GM19397 (cell line): ENCODE measurements around the gene WNT3A.

Experiments
- ATAC-seq: cut with Tn5 transposase; IDR thresholded peaks from one replicate; pipeline ENCODE4 v1.9.1; 2021; ENCODE audit warnings: mild to moderate bottlenecking, moderate library complexity; ENCODE audit not compliant: unreplicated experiment

Gene WNT3A

DNA sequence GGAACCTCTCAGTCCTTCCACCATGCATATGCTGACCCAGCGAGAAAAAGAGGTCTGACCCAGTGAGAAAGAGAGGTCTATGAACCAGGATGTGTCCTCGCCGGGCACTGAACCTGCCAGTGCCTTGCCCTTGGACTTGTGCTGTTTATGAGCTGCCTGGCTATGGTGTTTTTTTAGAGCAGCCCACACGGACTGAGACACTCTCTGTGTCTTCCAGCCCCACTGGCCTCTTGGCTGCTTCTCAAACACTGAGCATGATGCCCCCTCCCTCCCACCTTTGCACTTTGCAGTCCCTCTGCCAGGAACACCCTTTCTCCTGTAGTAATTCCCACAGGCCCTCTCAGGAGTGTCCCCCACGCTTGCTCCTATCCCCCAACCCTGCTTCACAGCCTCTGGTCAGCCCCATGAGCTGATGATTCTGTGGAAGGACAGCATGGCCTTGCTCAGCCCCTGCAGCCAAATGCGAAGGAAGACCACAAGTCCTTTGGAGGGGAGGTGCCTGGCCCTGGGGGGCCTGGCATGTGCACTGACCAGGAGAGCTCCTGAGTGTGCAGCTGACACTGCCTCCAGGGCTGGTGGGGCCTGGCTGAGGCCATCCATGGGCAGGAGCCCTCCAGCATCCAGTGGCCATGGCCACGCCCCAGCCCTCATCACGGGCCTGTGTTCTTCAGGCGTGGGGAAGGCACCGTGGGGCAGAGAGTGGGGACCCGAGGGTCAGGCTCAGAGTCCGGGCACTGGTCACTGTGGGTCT is 23.8 kb downstream of the WNT3A start:
- no peak for ATAC-seq

DNA sequence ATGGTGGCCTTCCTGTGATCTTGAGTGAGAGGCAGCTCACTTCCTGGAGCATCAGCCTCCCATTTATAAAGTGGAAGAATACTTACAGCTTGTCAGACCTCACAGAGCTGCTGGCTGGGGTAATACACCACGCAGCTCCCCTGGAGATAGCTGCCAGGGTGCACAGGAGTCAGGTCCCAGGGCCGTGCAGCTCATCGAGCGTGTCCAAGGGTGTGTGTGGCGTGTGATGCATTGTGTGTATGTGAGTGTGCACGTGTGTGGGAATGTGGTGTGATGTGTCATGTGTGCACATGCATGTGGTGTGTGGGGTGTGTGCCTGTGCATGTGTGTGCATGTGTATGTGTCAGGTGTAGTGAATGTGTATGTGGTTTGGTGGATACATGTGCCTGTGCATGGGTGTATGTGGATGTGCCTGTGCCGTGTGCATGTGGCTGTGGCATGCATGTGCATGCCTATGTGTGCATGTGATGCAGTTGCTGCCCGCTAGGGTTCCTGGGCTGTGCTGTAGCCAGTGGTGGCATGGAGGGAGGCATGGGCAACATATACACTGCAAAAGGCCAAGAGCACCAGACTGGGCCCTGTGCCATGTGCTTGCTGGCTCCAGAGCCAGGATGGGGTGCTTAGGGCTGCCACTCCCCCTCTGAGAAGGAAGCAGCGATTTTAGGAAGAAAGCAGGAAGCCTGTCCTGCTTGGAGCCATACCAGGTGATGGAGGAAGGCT is 24.6 kb downstream of the WNT3A start:
- ATAC-seq, result no peak

DNA sequence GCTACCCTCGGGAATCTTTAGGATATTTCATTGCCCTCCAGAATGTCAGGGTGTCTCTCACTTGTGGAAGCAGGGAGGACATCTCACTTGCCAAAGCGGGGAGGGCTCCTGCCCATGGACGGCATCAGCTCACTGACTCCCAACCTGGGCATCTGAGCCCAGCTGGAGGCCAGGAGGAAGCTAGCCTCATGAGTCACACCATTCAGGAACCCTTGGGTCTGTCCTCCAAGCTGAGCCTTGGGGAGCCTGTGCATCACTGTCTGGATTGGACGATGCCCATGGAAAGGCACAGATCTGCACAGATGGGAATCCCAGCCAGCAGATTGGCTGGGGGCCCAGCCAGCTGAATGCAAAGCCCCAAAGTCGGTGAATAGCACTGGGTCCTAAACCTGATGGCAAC is 25.2 kb downstream of the WNT3A start:
- ATAC-seq, result no peak

DNA sequence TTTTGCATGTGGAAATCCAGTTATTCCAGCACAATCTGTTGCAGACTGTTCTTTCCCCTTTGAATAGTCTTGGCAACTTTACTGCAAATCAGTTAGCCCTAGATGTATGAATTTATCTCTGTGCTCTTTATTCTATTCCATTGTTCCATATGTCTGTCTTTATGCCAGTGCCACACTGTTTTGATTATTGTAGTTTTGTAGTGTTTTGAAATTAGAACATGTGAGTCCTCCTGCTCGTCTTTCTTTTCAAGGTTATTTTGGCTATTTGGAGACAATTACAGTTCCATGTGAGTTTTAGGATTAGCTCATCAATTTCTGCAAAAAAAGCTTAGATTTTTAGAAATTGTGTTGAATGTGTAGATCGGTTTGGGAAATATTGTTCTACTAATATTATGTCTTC is 26.6 kb downstream of the WNT3A start:
- no peak for ATAC-seq

DNA sequence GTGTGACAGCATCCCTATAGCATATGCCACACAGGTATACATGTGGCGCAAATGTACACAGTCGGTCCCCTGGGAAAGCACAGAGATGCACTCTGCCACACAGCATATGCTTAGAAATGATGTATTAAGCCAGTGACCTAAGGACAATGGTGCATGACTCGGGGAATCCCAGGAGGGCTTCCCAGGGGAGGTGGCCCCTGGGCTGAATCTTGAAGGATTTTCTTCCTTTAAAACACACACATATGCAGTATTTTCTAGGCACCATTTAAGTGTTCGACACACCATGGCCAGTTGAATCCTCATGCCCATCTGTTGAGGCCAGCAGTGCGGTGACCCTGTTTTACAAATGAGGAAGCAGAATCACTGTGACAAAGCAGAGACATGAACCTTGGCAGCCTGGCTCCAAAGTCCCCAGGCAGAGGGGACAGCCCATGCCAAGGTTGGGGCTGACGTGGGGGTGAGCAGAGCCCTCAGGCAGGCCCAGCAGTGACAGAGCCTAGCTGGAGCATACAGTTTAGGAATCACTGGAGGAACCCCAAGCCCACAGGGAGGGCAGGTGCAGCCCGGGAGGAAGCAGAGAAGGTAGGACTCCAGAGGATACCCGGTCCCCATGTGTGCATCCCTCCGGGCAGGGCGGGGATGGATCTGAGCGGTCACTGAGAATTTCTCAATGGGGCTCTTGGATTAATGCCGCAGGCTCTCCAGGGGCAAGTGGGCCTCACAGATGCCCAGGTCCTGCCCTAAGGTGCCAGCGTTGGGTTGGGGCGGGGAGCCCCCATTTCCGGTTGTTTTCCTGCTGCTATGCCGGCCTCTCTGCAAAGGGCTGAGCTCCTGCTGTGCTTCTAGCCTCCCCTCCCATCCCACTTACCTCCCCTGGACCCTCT is 28.4 kb downstream of the WNT3A start:
- ATAC-seq, result no peak

DNA sequence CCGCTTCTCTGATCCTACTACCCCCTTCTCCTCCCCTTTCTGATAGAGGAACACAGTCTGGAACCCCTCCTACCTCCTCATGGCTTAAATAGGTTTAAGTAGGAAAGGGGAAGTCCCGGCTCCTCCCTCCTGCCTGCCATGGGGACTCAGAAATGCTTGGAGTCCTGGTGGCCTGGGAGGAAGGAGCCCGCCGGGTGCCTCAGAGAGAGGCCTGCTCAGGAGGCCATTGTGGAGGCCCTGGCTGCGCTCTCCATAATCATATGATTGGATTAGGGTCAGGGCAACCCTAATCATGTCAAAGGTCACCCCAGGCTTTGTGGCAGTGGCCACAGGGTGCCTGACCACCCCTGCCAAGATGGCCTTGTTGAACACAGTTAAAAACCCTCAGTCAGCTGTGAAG is 29.0 kb downstream of the WNT3A start:
- ATAC-seq, result no peak

DNA sequence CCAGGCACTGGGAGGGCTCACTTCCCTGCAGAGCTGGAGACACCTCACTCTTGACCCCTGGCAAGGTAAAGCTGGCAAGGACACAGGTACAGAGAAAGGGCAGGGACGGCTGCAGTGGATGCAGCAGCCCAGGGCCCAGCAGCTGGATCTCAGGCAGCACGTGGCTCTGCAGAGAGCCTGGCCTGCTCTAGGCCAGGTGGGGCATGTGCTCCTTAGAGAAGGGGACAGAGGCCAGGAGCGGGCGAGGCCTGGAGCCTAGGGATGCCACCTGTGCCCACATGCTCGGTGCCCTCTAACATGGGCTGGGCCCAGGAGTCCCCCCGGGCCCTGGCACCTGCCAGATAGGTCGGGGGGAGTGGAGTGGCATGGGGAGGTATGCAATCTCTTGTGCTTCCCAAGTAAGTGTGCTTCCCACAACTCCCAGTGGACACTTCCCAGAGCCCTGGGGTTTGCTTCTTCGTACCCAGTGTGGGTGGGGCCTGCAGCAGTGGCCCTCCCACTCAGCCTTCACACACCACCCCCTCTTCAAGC is 30.0 kb downstream of the WNT3A start:
- ATAC-seq, result no peak

DNA sequence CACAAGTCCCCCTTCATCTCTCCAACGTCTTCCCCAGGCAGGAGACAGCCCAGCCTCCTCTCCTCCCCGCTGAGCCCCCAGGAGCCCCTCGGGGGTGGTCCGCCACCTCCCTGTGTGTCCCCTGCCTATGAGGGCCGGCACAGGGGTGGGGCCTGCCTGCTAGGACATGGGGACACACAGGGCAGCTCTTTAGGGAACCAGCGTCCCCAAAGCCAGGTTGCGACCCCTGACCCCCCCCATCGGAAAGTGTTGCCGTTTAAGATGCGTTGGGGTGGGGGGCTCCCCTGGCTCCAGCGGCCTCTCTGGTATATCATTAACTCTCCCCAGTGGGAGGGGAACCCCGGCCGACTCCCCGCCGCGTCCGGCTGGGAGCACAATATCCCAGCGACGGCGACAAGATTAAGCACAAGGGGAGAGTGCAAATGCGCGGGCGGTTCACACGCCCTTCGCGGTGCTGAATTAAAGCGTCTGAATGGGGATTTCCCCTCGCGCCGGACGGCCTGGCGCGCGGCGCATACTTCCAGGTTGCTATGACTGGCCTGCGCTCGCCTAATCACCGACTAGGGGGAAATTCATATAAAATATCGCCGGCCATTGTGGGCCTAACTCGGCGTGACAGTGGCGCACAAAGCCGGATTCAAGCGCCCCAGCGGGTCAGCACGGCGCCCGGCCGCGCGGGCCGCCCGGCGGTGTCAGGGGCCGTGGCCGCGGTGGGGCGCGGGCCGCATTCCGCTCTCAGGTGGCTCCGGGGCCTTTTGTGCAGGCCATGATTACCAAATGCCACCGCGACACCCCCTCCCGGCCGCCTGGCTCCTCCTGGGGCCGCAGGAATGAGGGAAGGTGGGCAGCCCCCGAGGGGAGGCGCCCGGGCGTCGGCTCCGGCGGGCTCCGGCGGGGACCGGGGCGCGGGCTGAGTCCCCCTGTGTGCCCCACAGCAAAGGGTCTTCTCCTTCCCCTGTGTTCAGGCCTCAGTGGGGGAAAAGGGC is 30.9 kb downstream of the WNT3A start:
- ATAC-seq, result no peak

DNA sequence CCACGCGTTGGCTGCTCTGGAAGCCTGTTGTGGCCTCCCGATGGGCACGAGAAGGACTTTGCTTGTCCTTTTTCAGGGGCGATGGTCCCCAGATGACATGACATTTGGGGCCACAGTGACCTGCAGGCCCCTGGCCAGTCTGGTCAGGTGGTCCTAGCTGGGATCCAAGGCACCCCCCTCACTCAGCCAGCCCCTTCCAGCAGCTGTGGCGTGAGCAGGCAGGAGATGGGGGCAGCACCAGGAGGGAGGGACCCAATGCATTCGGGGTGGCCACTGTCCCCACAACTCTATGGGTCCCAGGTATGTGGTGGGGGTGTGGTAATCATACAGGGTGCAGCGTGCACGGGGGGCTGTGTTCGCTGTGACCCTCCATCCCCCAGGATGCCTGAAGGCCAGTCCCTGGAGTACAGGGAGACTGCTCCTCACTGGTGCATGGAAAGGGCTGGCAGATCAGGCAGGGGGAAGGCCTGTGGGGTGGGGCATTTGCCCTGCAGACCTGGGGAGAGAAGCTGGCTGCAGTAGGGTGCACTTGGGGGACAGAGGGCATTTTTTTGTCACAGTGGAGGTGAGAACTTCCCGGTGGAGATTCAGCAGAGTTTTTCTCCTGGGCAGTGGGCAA is 31.7 kb downstream of the WNT3A start:
- no peak for ATAC-seq

DNA sequence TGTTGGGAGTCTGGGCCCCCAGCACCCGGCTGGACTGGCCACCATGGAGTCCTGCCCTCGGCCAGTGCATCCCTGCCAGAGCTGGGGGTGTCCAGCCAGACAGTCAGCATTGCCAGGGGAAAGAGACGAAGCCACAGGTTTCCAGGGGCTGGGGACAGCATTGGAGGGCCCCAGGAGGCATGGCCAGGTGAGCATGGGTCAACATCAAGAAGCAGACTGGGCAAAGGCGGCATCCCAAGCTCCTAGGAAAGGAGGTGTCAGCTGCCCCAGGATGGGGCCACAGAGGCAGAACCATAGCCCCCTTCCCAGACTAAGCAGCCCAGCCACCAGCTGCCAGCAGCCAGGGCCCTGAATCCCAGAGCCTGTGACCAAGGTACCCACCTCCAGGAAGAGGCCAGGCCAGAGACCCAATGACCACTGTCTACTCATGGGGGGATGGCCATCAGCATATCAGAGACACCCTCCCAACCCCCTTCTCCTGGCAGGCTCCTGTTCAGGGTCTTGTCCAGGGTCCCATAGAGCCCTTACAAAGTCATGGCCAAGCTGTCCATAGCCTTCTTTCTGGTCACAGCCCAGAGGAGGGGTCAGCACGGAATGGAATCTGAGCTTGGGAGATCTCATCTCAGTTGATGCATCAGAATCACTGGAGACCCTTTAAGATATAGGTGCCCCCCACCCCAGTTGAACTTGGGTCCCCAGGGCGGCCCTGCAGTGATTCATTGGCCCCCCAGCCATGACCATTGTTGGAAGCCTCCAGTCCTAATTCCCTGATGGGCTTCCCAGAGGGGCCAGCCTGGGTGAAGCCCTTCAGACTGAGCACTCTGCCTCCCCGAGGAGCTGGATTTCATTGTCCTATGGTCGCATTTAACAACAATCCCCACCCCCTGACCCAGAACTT is 32.5 kb downstream of the WNT3A start:
- ATAC-seq, result no peak

DNA sequence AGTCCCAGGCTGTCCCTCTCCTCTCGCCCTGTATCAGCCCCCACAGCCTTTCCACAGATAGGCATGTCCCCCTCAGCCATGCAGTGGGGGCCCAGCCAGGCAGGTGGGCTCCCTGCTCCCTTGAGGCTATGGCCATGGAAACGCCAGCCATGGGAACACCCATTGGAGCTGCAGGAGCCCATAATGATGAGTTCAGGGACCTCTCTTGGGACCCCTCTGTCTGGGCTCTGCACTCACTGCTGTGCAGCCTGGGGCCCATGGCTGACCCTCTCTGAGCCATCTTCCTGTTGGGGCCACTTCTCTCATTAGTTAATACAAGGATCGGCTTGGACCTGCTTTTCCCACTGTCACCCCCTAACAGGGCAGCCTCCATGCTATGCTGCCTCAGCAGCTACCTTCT is 33.2 kb downstream of the WNT3A start:
- no peak for ATAC-seq

DNA sequence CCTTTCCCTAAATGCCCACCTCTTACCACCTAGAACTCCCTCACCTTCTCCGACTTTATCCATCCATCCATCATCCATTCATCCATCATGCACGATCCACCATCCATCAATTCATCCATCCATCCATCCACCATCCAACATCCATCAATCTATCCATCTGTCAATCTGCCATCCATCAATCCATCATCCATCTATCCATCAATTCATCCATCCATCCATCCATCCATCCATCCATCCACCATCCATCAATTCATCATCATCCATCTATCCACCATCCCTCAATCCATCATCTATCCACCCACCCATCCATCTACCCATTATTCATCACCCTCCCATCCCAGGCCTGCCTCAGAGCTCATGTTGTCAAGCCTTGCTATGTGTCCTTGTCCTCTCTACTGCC is 34.5 kb downstream of the WNT3A start:
- ATAC-seq, result no peak

DNA sequence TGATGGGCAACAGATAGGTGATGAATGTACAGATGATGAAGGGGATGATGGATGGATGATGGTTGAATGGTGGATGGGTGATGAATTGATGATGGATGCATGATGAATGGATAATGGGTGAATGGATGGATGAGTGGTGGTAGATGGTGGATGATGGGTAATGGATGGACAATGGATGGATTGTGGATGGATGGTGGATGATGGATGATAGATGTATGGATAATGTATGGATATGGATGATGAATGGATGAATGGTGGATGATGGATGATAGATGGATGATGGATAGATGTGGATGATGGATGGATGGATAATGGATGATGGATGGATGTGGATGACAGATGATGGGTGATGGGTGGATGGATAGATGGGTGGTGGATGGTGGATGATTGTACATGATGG is 35.7 kb downstream of the WNT3A start:
- ATAC-seq, result no peak

DNA sequence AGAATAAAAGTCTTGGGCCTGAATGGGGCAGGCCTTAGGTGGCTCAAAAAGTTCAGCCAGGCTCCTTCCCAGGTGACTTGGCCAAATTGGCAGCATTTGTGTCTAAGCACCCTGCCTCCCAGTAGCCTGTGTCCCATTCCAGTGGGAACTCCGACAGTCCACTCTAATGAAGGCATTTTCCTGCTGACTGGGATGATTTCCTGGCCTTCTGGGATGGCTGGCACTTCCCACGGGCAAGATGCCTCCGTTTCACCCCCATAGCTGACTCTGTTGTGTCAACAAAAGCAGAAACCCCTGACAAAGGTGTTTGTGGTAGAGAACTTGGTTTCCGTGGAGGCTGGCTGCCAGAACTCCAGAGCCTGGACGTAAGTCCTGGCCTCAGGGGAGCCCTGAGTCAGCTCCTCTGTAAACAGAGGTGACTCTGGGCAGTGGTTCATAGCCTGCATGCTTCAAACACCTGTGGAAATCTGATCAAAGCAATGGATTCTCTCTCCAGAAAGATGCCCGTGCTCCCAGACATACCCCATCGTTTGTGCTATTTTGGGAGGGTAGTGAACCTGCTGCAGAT is 36.6 kb downstream of the WNT3A start:
- no peak for ATAC-seq

DNA sequence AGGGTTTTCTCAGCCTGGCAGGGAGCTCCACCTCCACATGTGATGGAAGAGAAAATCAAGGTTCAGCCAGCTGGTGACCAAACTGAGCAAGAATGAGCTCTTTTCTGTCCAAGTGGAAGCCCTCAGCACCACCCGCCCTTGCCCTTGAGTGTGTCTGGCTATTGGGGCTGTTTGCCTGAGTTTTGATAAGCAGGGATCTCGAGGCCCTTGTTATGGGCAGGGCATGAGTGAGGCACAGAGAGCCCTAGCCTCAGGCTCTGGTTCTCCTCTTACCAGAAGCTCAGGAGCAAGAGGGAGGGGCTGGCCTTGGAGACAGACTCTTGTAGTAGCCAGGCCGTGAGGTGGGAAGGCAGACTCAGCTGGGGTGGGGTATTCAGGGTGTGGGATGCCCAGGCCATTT is 38.2 kb downstream of the WNT3A start:
- ATAC-seq, result no peak

DNA sequence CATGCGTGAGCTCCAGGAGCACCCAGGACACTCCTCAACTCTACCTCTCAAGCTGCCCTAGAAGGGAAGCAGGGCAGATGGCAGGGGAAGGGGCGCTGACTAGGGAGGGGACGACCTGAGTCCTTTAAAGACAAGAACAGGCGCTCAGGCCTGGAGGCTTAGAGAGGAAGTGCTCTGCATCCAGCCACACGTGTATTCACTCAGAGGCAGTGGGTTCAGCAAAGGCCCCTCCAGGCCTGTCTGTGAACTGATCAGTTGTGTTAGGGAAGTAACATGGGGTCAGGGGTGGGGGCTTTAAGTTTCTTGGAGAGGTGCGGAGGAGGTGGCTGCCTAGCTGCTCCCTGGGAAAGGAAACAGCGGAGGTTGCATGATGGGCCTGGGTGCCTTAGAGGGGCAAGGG is 38.6 kb downstream of the WNT3A start:
- no peak for ATAC-seq

DNA sequence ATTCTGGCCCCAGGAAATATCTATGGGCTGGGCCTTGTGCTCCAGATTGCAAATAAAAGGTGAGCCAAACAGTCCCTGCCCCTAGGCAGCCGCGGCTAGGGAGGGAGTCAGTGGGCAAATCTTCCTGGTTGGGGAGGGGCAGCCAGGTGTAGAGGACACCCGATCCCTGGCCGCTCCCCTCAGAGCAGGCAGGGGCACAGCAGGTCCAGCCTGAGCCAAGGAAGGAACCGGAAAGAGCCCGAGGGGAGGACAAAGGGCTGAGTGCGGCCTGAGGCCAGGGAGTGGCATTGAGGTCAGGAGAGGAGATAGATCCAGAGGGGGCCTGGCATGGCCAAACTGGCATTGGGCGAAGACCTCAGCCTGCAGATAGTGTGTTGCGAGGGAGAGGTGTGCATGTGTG is 39.1 kb downstream of the WNT3A start:
- no peak for ATAC-seq

DNA sequence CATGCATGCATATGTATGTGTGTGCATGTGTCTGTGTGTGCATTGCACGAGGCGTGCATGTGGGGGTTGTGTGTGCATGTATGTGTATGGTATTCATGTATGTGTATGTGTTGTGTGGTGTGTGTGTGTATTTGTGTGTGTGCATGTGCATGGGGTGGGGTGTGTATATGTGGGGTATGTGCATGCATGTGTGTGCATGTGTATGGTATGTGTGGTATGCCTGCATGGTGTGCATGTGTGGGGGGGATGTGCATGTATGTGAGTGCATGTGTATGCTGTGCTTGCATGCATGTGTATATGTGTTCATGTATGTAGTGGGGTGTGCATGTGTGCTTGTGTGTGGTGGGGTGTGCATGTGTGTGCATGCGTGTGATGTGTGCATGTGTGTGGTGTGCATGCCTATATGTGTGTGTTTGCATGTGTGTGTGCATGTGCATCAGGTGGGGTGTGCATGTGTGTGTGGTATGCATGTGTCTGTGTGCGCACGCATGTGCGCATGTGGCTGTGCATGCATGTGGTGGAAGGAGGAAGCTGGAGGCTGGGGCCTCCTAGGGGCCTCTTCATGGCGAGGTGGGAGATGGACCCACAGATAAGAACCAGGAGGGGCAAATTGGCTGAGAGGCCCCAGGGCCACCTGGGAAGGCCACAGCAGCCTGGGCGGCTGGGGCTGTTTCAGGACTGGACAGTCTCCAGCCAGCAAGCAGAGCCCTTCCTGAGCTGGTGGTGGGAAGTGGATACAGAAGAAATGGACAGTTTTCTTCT is 39.8 kb downstream of the WNT3A start:
- no peak for ATAC-seq
